Right lobe of liver (tissue), 4 donors: ENCODE data around the gene ISCA2.

Experiments used
- CTCF ChIP-seq, 4 donors: fragments of 200-600 bp in 3 of 4; fragments of 450-650 bp in 1 of 4; IDR thresholded peaks; one replicate each; pipeline versions ENCODE4 v1.5.1 to v1.8.0; 2016 to 2022; ENCODE audit warnings: antibody characterized with exemption in 4 of 4, mild to moderate bottlenecking in 2 of 4
- POLR2A ChIP-seq: fragments of 450-650 bp; IDR thresholded peaks from one replicate; pipeline ENCODE4 v1.6.1; 2017; ENCODE audit warnings: antibody characterized with exemption, mild to moderate bottlenecking
- donor health status: DM: no; HTN: no; CAD: no.
- donor health status: DM: no; HTN: no; CAD: no.
- donor health status: DM: no; HTN: yes; CAD: no.

GRCh38 chr14:74504874-74505720 lies 11.5 kb downstream of the ISCA2 start:
- TF ChIP-seq CTCF (IDR thresholded peaks at IDR 0.05) (no peak), POLR2A (no peak)
